Measurements from ENCODE around the gene TSPYL6. TPM values are rescaled to one million over a fixed set of nuclear protein-coding genes. Genes with fewer than 3 reads are reported as not detected.

TSPYL6 gene
- total RNA-seq, 2 experiments from 2014 or later: not detected

GRCh38 chr2:54207666-54208195 is 48.3 kb downstream of the TSPYL6 start:
- Histone ChIP-seq H3K9me3 (ENCODE audit: control insufficient read depth in 1 of 2, insufficient read depth in 1 of 2, low read length in 2 of 2) (no peaks in the 10 kb centered on the region), H3K27ac (ENCODE audit: low read depth in 1 of 2, low read length in 2 of 2) (no peak overlapping the region), H3K4me1 (ENCODE audit: insufficient read depth, low read length) (no peaks in the 10 kb centered on the region), H3K27me3 (ENCODE audit: control insufficient read depth in 1 of 2, insufficient read depth in 2 of 2, low read length in 2 of 2) (no peaks in the 10 kb centered on the region), H3K4me3 (ENCODE audit: low read length) (no peak overlapping the region), H3K36me3 (ENCODE audit: insufficient read depth, low read length) (no peaks in the 10 kb centered on the region)
- no peak for DNase-seq
- intact Hi-C loops (cut with DNase I, micrococcal nuclease): loop anchor here in 1 of 2 experiments (10.0 kb wide), 1 partner anchor 497 kb away; no protein-coding TSS in a partner anchor
- no peak for ATAC-seq (ENCODE audit: poor library complexity)
- ChIA-PET CTCF (interaction anchor here (0.5 kb wide), 1 partner anchor 90 kb away, joined by 3 read pairs; no protein-coding TSS in a partner anchor), POLR2A (no interaction called here)
- H3K36me3 Mint-ChIP-seq (ENCODE audit: low read depth): peaks cover 10% of the 10 kb centered on the region
- no peak overlapping the region for H3K4me3 Mint-ChIP-seq
- no peaks in the 10 kb centered on the region for H3K9me3 Mint-ChIP-seq
- peaks cover 5% of the 10 kb centered on the region for H3K4me1 Mint-ChIP-seq (ENCODE audit: low read depth)
- H3K27ac Mint-ChIP-seq: no peak overlapping the region
- H3K27me3 Mint-ChIP-seq: no peaks in the 10 kb centered on the region
- no peak for TF ChIP-seq CTCF (IDR thresholded peaks at IDR 0.05)

GRCh38 chr2:54206596-54206995 is 49.4 kb downstream of the TSPYL6 start:
- peak; percentile 43 for TF ChIP-seq CTCF (IDR thresholded peaks at IDR 0.05)
- POLR2A ChIA-PET: no interaction called here
- H3K27ac ChIP-seq (ENCODE audit: low read depth in 1 of 2, low read length in 2 of 2): no peak overlapping the region
- ATAC-seq (ENCODE audit: poor library complexity) (no peak), DNase-seq (peak in 2 of 14 experiments; percentile 5 to 6)
- H3K36me3 ChIP-seq (ENCODE audit: insufficient read depth, low read length): no peaks in the 10 kb centered on the region
- Mint-ChIP-seq H3K27ac (no peak overlapping the region), H3K9me3 (no peaks in the 10 kb centered on the region), H3K4me1 (ENCODE audit: low read depth) (peaks cover 5% of the 10 kb centered on the region), H3K27me3 (no peaks in the 10 kb centered on the region), H3K36me3 (ENCODE audit: low read depth) (peaks cover 1% of the 10 kb centered on the region), H3K4me3 (no peak overlapping the region)
- CTCF ChIA-PET: interaction anchor here (1.1 kb wide), 1 partner anchor 9 kb away, joined by 3 read pairs; no protein-coding TSS in a partner anchor
- intact Hi-C loops (cut with DNase I, micrococcal nuclease): loop anchor here in 1 of 2 experiments (10.0 kb wide), 1 partner anchor 498 kb away; no protein-coding TSS in a partner anchor
- H3K9me3 ChIP-seq (ENCODE audit: control insufficient read depth in 1 of 2, insufficient read depth in 1 of 2, low read length in 2 of 2): no peaks in the 10 kb centered on the region
- H3K27me3 ChIP-seq (ENCODE audit: control insufficient read depth in 1 of 2, insufficient read depth in 2 of 2, low read length in 2 of 2): no peaks in the 10 kb centered on the region
- H3K4me3 ChIP-seq (ENCODE audit: low read length): no peak overlapping the region
- no peaks in the 10 kb centered on the region for H3K4me1 ChIP-seq (ENCODE audit: insufficient read depth, low read length)

GRCh38 chr2:54204476-54204875 is 51.6 kb downstream of the TSPYL6 start:
- H3K36me3 ChIP-seq (ENCODE audit: insufficient read depth, low read length): no peaks in the 10 kb centered on the region
- intact Hi-C loops (cut with DNase I, micrococcal nuclease): loop anchor here in 1 of 2 experiments (10.0 kb wide), 1 partner anchor 500 kb away; no protein-coding TSS in a partner anchor
- H3K4me1 ChIP-seq (ENCODE audit: insufficient read depth, low read length): no peaks in the 10 kb centered on the region
- TF ChIP-seq CTCF (IDR thresholded peaks at IDR 0.05): no peak
- no peaks in the 10 kb centered on the region for H3K27me3 Mint-ChIP-seq
- peaks cover 0 to 3% of the 10 kb centered on the region in 2 experiments for H3K9me3 ChIP-seq (ENCODE audit: control insufficient read depth in 1 of 2, insufficient read depth in 1 of 2, low read length in 2 of 2)
- peaks cover 5% of the 10 kb centered on the region for H3K4me1 Mint-ChIP-seq (ENCODE audit: low read depth)
- H3K27ac ChIP-seq (ENCODE audit: low read depth in 1 of 2, low read length in 2 of 2): no peak overlapping the region
- H3K4me3 ChIP-seq (ENCODE audit: low read length): no peak overlapping the region
- no peaks in the 10 kb centered on the region for H3K36me3 Mint-ChIP-seq (ENCODE audit: low read depth)
- no peaks in the 10 kb centered on the region for H3K27me3 ChIP-seq (ENCODE audit: control insufficient read depth in 1 of 2, insufficient read depth in 2 of 2, low read length in 2 of 2)
- ChIA-PET CTCF (no interaction called here), POLR2A (no interaction called here)
- H3K27ac Mint-ChIP-seq: no peak overlapping the region
- DNase-seq (no peak), ATAC-seq (ENCODE audit: poor library complexity) (no peak)
- H3K4me3 Mint-ChIP-seq: no peak overlapping the region
- H3K9me3 Mint-ChIP-seq: no peaks in the 10 kb centered on the region

Other genes starting within 250 kb of the TSPYL6 start
- 10 to 100 TPM in 1 of 2 experiments, 1 to 10 TPM in 1; 9.3 to 10.9 TPM for gene ACYP2, start 140.6 kb downstream of the TSPYL6 start, total RNA-seq
- gene SPTBN1, start 200.1 kb upstream of the TSPYL6 start, total RNA-seq: 100 to 1,000 TPM; 156 to 166 TPM

Data from CD4-positive, alpha-beta T cell (primary cell).